Caco-2 (cell line): ENCODE measurements around the gene LIMCH1. TPM values are rescaled to one million over a fixed set of nuclear protein-coding genes. Genes with fewer than 3 reads are reported as not detected.
"Not testable (repeated sequence)": the region's sequence is repeated elsewhere in the genome, so short reads cannot be mapped to it uniquely, and the experiment has no call there.

ENCODE experiments used
- BruUV-seq: library from RNA; stranded (reverse); fragments of 400-500 nt; replicated peaks from 2 replicates; lab custom pipeline; 2021; lab: Mats Ljungman, UMichigan
- CTCF ChIA-PET: fragments of 300-600 bp; sonication (Branson Sonifier 250); formaldehyde crosslinking; loops from one replicate; lab custom pipeline; 2022; ENCODE audit warnings: antibody characterized with exemption; lab: Charles Lee
- POLR2A ChIA-PET: fragments of 300-600 bp; sonication (Branson Sonifier 250); formaldehyde crosslinking; loops from one replicate; lab custom pipeline; 2022; ENCODE audit warnings: antibody characterized with exemption; lab: Charles Lee
- DNase-seq, 2 experiments: peaks; one replicate each; pipeline versions ENCODE4 v3.0.0 to v3.0.0-alpha.2; 2020 to 2022
- H3K27me3 ChIP-seq: replicated peaks from 2 replicates; pipeline ENCODE4 v1.6.0; 2011; ENCODE audit warnings: low read length; ENCODE audit not compliant: control insufficient read depth, insufficient read depth
- H3K36me3 ChIP-seq: 2 replicates; pipeline ENCODE4 v1.5.1; 2011; ENCODE audit warnings: low read length; ENCODE audit not compliant: control insufficient read depth, insufficient read depth
- H3K4me1 ChIP-seq: fragments of 250-450 bp; sonication (Bioruptor Pico); 2 replicates; pipeline ENCODE4 v1.5.1; 2020; ENCODE audit warnings: mild to moderate bottlenecking
- H3K4me3 ChIP-seq: 2 replicates; pipeline ENCODE4 v1.5.1; 2011; ENCODE audit warnings: low read depth, mild to moderate bottlenecking, control low read depth, low read length
- H3K9me3 ChIP-seq: fragments of 250-450 bp; sonication (Bioruptor Pico); 2 replicates; pipeline ENCODE4 v1.5.1; 2020; ENCODE audit warnings: mild to moderate bottlenecking, moderate library complexity
- H3K27ac Mint-ChIP-seq: one replicate; pipeline ENCODE4 v1.8.0; 2022; ENCODE audit warnings: mixed read lengths; ENCODE audit not compliant: unreplicated experiment
- H3K27me3 Mint-ChIP-seq: one replicate; pipeline ENCODE4 v1.8.0; 2022; ENCODE audit warnings: mixed read lengths; ENCODE audit not compliant: insufficient read depth, unreplicated experiment
- H3K36me3 Mint-ChIP-seq: one replicate; pipeline ENCODE4 v1.8.0; 2022; ENCODE audit warnings: mild to moderate bottlenecking, mixed read lengths; ENCODE audit not compliant: insufficient read depth, unreplicated experiment
- H3K4me1 Mint-ChIP-seq: one replicate; pipeline ENCODE4 v1.8.0; 2022; ENCODE audit warnings: low read depth, mixed read lengths; ENCODE audit not compliant: unreplicated experiment
- H3K4me3 Mint-ChIP-seq: one replicate; pipeline ENCODE4 v1.8.0; 2022; ENCODE audit warnings: mild to moderate bottlenecking, moderate library complexity, mixed read lengths; ENCODE audit not compliant: unreplicated experiment
- H3K9me3 Mint-ChIP-seq: one replicate; pipeline ENCODE4 v1.8.0; 2022; ENCODE audit warnings: mixed read lengths; ENCODE audit not compliant: unreplicated experiment
- CTCF ChIP-seq, 2 experiments: fragments of 200-600 bp in 1 of 2; IDR thresholded peaks; 1 replicate in 1 of 2; 2 replicates in 1 of 2; pipeline versions ENCODE4 v1.5.1 to v1.8.0; 2011 to 2022; ENCODE audit warnings: antibody characterized with exemption in 1 of 2, control low read depth in 1 of 2, inconsistent platforms in 1 of 2, low read depth in 1 of 2, low read length in 1 of 2, mild to moderate bottlenecking in 1 of 2, moderate library complexity in 1 of 2; ENCODE audit not compliant: insufficient read depth in 1 of 2, severe bottlenecking in 1 of 2, unreplicated experiment in 1 of 2
- intact Hi-C: fragments of 100-400 bp; cut with micrococcal nuclease; formaldehyde crosslinking; loops from one replicate; pipeline ENCODE4 v1.10.0; 2022; ENCODE audit not compliant: unreplicated experiment
- total RNA-seq: library from RNA; stranded (reverse); gene quantifications from 2 replicates; pipeline ENCODE4 v1.2.3, GENCODE V29; 2022

Gene LIMCH1
- total RNA-seq, 1 experiment from 2014 or later, result 8.4 TPM

- DNase-seq, result no peak
- H3K36me3 Mint-ChIP-seq, result no peaks in the 10 kb centered on the region
- no peaks in the 10 kb centered on the region for H3K27me3 ChIP-seq
- POLR2A ChIA-PET, result no interaction called here
- H3K9me3 Mint-ChIP-seq, result no peaks in the 10 kb centered on the region
- no TSS peak for BruUV-seq
- no peak overlapping the region for H3K27ac Mint-ChIP-seq
- H3K4me1 Mint-ChIP-seq, result peaks cover 6% of the 10 kb centered on the region
- intact Hi-C loops, result no loop called here
- CTCF ChIA-PET, result no interaction called here
- H3K4me3 ChIP-seq, result no peak overlapping the region
- H3K27me3 Mint-ChIP-seq, result peaks cover 16% of the 10 kb centered on the region
- no peaks in the 10 kb centered on the region for H3K4me1 ChIP-seq
- no peak overlapping the region for H3K4me3 Mint-ChIP-seq
- no peaks in the 10 kb centered on the region for H3K9me3 ChIP-seq
- no peaks in the 10 kb centered on the region for H3K36me3 ChIP-seq
- no peak for TF ChIP-seq CTCF (IDR thresholded peaks at IDR 0.05; ENCODE audit: insufficient read depth in 1 of 2, low read depth in 1 of 2, low read length in 1 of 2, severe bottlenecking in 1 of 2, unreplicated experiment in 1 of 2)
These were observed 196.4 kb downstream of the LIMCH1 start for GRCh38 chr4:41734371-41734770.

- H3K4me3 Mint-ChIP-seq, H3K36me3 Mint-ChIP-seq, H3K27ac Mint-ChIP-seq, intact Hi-C loops, H3K9me3 Mint-ChIP-seq, H3K4me1 ChIP-seq, H3K27me3 ChIP-seq, BruUV-seq, POLR2A ChIA-PET, H3K4me3 ChIP-seq, H3K36me3 ChIP-seq, CTCF ChIA-PET, H3K4me1 Mint-ChIP-seq, H3K9me3 ChIP-seq, DNase-seq: not testable (repeated sequence)
- peaks cover 19% of the 10 kb centered on the region for H3K27me3 Mint-ChIP-seq
These were observed 199.5 kb downstream of the LIMCH1 start for GRCh38 chr4:41737491-41737890.

- H3K36me3 ChIP-seq, result no peaks in the 10 kb centered on the region
- H3K27ac Mint-ChIP-seq, result no peak overlapping the region
- peaks cover 19% of the 10 kb centered on the region for H3K27me3 Mint-ChIP-seq
- TF ChIP-seq CTCF (IDR thresholded peaks at IDR 0.05; ENCODE audit: insufficient read depth in 1 of 2, low read depth in 1 of 2, low read length in 1 of 2, severe bottlenecking in 1 of 2, unreplicated experiment in 1 of 2), result no peak
- DNase-seq, result no peak
- no peak overlapping the region for H3K4me3 Mint-ChIP-seq
- no peaks in the 10 kb centered on the region for H3K9me3 ChIP-seq
- CTCF ChIA-PET, result no interaction called here
- no TSS peak for BruUV-seq
- H3K27me3 ChIP-seq, result no peaks in the 10 kb centered on the region
- no peak overlapping the region for H3K4me3 ChIP-seq
- POLR2A ChIA-PET, result no interaction called here
- H3K36me3 Mint-ChIP-seq, result no peaks in the 10 kb centered on the region
- intact Hi-C loops, result no loop called here
- H3K4me1 Mint-ChIP-seq, result no peaks in the 10 kb centered on the region
- H3K9me3 Mint-ChIP-seq, result no peaks in the 10 kb centered on the region
- no peaks in the 10 kb centered on the region for H3K4me1 ChIP-seq
These were observed 203.4 kb downstream of the LIMCH1 start for GRCh38 chr4:41741354-41741753.
